ENCODE results near the gene TBCD. TPM values are rescaled to one million over a fixed set of nuclear protein-coding genes. Genes with fewer than 3 reads are reported as not detected.
A peak's percentile ranks its signal among the peaks of the same experiment; 100 is the strongest.

TBCD gene
- total RNA-seq, 1 donor from 2014 or later, result 118 TPM

DNA sequence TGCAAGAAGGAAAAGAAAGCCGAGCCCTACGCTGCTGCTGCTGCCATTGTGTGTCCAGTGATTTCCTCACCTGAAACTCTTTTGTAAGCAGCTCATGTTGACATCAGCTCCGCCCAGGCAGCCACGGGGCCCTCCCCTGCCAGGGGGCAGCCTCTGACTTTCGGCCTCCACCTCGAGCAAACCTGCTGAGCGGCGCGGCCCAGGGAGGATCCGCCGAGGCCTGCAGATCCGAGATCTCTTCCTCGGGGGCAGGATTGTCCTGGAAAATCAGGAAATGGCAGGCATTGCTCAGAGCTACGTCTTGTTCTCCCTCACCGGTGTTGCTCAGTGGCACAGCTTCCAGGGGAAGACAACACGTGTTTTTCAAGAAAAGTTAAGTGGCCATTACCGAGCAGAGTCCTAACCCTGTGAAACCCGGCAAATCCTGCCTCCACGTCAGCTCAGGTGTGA, 123.6 kb downstream of the TBCD start:
- H3K9me3 Mint-ChIP-seq (ENCODE audit: unreplicated experiment), result peaks cover 8% of the 10 kb centered on the region
- peaks cover 25% of the 10 kb centered on the region for H3K4me1 Mint-ChIP-seq (ENCODE audit: low read depth, unreplicated experiment)
- H3K27me3 Mint-ChIP-seq (ENCODE audit: unreplicated experiment), result no peaks in the 10 kb centered on the region
- no peak overlapping the region for H3K27ac Mint-ChIP-seq (ENCODE audit: unreplicated experiment)
- TF ChIP-seq, protein P1, sequence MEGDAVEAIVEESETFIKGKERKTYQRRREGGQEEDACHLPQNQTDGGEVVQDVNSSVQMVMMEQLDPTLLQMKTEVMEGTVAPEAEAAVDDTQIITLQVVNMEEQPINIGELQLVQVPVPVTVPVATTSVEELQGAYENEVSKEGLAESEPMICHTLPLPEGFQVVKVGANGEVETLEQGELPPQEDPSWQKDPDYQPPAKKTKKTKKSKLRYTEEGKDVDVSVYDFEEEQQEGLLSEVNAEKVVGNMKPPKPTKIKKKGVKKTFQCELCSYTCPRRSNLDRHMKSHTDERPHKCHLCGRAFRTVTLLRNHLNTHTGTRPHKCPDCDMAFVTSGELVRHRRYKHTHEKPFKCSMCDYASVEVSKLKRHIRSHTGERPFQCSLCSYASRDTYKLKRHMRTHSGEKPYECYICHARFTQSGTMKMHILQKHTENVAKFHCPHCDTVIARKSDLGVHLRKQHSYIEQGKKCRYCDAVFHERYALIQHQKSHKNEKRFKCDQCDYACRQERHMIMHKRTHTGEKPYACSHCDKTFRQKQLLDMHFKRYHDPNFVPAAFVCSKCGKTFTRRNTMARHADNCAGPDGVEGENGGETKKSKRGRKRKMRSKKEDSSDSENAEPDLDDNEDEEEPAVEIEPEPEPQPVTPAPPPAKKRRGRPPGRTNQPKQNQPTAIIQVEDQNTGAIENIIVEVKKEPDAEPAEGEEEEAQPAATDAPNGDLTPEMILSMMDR (IDR thresholded peaks at IDR 0.05; ENCODE audit: partially characterized antibody, unreplicated experiment), result no peak
- DNase-seq, result no peak
- H3K36me3 Mint-ChIP-seq (ENCODE audit: unreplicated experiment), result peaks cover 14% of the 10 kb centered on the region
- H3K4me3 Mint-ChIP-seq (ENCODE audit: unreplicated experiment), result no peak overlapping the region

DNA sequence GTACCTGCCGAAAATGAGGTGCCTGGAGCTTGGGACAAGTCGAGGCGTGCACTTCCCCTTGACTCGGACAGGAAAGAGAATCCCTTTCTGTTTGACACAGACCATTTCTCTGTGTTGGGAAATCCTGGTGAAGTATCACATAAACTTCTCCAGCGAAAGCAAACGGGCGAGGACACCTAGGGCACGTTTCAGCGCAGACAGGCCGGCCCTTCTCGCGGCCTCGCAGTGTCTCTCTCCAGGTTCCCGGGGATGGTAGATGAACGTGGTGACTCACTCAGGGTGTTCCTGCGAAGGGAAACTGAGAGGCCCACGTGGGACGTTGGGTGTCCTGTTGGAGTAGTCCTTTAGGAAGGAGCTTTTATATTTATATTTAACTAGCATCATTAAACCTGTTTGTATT, 124.3 kb downstream of the TBCD start:
- Mint-ChIP-seq H3K4me1 (ENCODE audit: low read depth, unreplicated experiment) (peaks cover 31% of the 10 kb centered on the region), H3K27ac (ENCODE audit: unreplicated experiment) (peak overlapping the region; percentile 39), H3K9me3 (ENCODE audit: unreplicated experiment) (peaks cover 7% of the 10 kb centered on the region), H3K4me3 (ENCODE audit: unreplicated experiment) (no peak overlapping the region), H3K36me3 (ENCODE audit: unreplicated experiment) (peaks cover 10% of the 10 kb centered on the region), H3K27me3 (ENCODE audit: unreplicated experiment) (peaks cover 1% of the 10 kb centered on the region)
- DNase-seq, result no peak
- TF ChIP-seq, protein P1 (IDR thresholded peaks at IDR 0.05; ENCODE audit: partially characterized antibody, unreplicated experiment), result no peak

GRCh38 chr17:82876602-82877379, 124.9 kb downstream of the TBCD start:
- H3K27me3 Mint-ChIP-seq (ENCODE audit: unreplicated experiment), result peaks cover 1% of the 10 kb centered on the region
- peaks cover 10% of the 10 kb centered on the region for H3K36me3 Mint-ChIP-seq (ENCODE audit: unreplicated experiment)
- H3K4me3 Mint-ChIP-seq (ENCODE audit: unreplicated experiment), result no peak overlapping the region
- peaks cover 9% of the 10 kb centered on the region for H3K9me3 Mint-ChIP-seq (ENCODE audit: unreplicated experiment)
- peaks cover 34% of the 10 kb centered on the region for H3K4me1 Mint-ChIP-seq (ENCODE audit: low read depth, unreplicated experiment)
- H3K27ac Mint-ChIP-seq (ENCODE audit: unreplicated experiment), result no peak overlapping the region
- peak; percentile 75 for DNase-seq
- TF ChIP-seq, protein P1 (IDR thresholded peaks at IDR 0.05; ENCODE audit: partially characterized antibody, unreplicated experiment), result peak; percentile 8

GRCh38 chr17:82878527-82878926, 126.7 kb downstream of the TBCD start:
- Mint-ChIP-seq H3K36me3 (ENCODE audit: unreplicated experiment) (peaks cover 10% of the 10 kb centered on the region), H3K27me3 (ENCODE audit: unreplicated experiment) (peaks cover 7% of the 10 kb centered on the region), H3K4me1 (ENCODE audit: low read depth, unreplicated experiment) (peaks cover 35% of the 10 kb centered on the region), H3K9me3 (ENCODE audit: unreplicated experiment) (peaks cover 14% of the 10 kb centered on the region), H3K4me3 (ENCODE audit: unreplicated experiment) (no peak overlapping the region), H3K27ac (ENCODE audit: unreplicated experiment) (no peak overlapping the region)
- DNase-seq, result no peak
- TF ChIP-seq, protein P1 (IDR thresholded peaks at IDR 0.05; ENCODE audit: partially characterized antibody, unreplicated experiment), result no peak

GRCh38 chr17:82879241-82879640, 127.4 kb downstream of the TBCD start:
- TF ChIP-seq, protein P1 (IDR thresholded peaks at IDR 0.05; ENCODE audit: partially characterized antibody, unreplicated experiment), result no peak
- H3K9me3 Mint-ChIP-seq (ENCODE audit: unreplicated experiment), result peaks cover 14% of the 10 kb centered on the region
- H3K36me3 Mint-ChIP-seq (ENCODE audit: unreplicated experiment), result peaks cover 10% of the 10 kb centered on the region
- DNase-seq, result no peak
- peaks cover 12% of the 10 kb centered on the region for H3K27me3 Mint-ChIP-seq (ENCODE audit: unreplicated experiment)
- H3K4me1 Mint-ChIP-seq (ENCODE audit: low read depth, unreplicated experiment), result peaks cover 40% of the 10 kb centered on the region
- no peak overlapping the region for H3K4me3 Mint-ChIP-seq (ENCODE audit: unreplicated experiment)
- H3K27ac Mint-ChIP-seq (ENCODE audit: unreplicated experiment), result peak overlapping the region; percentile 40

Data from glutamatergic neuron (in vitro differentiated cells).